Suprapubic skin (tissue), 3 donors: ENCODE data around the gene MAPKAPK5.

ENCODE experiments used
- EP300 ChIP-seq: sonication (generic); formaldehyde crosslinking; IDR thresholded peaks from one replicate; pipeline ENCODE4 v1.6.1; 2017; ENCODE audit warnings: antibody characterized with exemption
- POLR2A ChIP-seq, 2 donors: fragments of 450-650 bp; IDR thresholded peaks; one replicate each; pipeline ENCODE4 v1.6.1; 2017; ENCODE audit warnings: antibody characterized with exemption in 2 of 2, mild to moderate bottlenecking in 2 of 2, moderate library complexity in 2 of 2
- TF ChIP-seq, protein P1 (sequence below), 2 donors: fragments of 200-600 bp in 1 of 2; fragments of 450-650 bp in 1 of 2; sonication (generic) in 1 of 2; IDR thresholded peaks; one replicate each; pipeline ENCODE4 v1.5.1; 2016 to 2019; ENCODE audit warnings: antibody characterized with exemption in 2 of 2, mild to moderate bottlenecking in 1 of 2, moderate library complexity in 1 of 2

DNA sequence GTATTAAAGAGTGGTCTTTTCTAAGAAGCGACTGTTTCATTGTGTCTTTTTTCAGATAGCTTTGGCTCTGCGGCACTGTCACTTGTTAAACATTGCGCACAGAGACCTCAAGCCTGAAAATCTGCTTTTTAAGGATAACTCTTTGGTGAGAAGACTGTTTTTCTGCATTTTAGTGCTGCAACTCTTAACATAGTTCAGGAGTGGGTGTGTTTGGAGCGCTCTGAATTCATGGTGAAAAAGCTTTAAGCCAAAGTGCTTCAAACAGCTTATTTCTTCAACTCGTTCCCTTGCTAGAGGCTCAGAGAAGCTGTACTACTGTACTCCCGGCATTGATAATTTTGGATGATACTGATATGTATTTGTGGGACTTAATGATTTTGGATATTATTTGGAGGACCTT is 28.2 kb downstream of the MAPKAPK5 start:
- TF ChIP-seq, protein P1, sequence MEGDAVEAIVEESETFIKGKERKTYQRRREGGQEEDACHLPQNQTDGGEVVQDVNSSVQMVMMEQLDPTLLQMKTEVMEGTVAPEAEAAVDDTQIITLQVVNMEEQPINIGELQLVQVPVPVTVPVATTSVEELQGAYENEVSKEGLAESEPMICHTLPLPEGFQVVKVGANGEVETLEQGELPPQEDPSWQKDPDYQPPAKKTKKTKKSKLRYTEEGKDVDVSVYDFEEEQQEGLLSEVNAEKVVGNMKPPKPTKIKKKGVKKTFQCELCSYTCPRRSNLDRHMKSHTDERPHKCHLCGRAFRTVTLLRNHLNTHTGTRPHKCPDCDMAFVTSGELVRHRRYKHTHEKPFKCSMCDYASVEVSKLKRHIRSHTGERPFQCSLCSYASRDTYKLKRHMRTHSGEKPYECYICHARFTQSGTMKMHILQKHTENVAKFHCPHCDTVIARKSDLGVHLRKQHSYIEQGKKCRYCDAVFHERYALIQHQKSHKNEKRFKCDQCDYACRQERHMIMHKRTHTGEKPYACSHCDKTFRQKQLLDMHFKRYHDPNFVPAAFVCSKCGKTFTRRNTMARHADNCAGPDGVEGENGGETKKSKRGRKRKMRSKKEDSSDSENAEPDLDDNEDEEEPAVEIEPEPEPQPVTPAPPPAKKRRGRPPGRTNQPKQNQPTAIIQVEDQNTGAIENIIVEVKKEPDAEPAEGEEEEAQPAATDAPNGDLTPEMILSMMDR (IDR thresholded peaks at IDR 0.05): no peak
- no peak for TF ChIP-seq POLR2A (IDR thresholded peaks at IDR 0.05)
- no peak for TF ChIP-seq EP300
